Measurements from ENCODE around the gene WDR37.

- TF ChIP-seq ZNF311 (tag by site-specific recombination; IDR thresholded peaks at IDR 0.05; ENCODE audit: borderline replicate concordance) (no peak), ZNF792 (tag by site-specific recombination; IDR thresholded peaks at IDR 0.05) (no peak), ZNF112 (tag by site-specific recombination; IDR thresholded peaks at IDR 0.05) (no peak), ZBTB20 (tag by site-specific recombination; IDR thresholded peaks at IDR 0.05) (no peak), ZSCAN30 (tag by site-specific recombination; IDR thresholded peaks at IDR 0.05) (no peak), ZNF274 (IDR thresholded peaks at IDR 0.05; ENCODE audit: low read length) (no peak), ZNF274 (tag by site-specific recombination; IDR thresholded peaks at IDR 0.05; ENCODE audit: borderline replicate concordance) (no peak)
- TF ChIP-seq, protein P1, sequence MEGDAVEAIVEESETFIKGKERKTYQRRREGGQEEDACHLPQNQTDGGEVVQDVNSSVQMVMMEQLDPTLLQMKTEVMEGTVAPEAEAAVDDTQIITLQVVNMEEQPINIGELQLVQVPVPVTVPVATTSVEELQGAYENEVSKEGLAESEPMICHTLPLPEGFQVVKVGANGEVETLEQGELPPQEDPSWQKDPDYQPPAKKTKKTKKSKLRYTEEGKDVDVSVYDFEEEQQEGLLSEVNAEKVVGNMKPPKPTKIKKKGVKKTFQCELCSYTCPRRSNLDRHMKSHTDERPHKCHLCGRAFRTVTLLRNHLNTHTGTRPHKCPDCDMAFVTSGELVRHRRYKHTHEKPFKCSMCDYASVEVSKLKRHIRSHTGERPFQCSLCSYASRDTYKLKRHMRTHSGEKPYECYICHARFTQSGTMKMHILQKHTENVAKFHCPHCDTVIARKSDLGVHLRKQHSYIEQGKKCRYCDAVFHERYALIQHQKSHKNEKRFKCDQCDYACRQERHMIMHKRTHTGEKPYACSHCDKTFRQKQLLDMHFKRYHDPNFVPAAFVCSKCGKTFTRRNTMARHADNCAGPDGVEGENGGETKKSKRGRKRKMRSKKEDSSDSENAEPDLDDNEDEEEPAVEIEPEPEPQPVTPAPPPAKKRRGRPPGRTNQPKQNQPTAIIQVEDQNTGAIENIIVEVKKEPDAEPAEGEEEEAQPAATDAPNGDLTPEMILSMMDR (tag by site-specific recombination; IDR thresholded peaks at IDR 0.05): no peak
Observed at GRCh38 chr10:1025683-1026082, 30.5 kb upstream of the WDR37 start, which contains the start of gene IDI2.

All from HEK293 (cell line).